ENCODE results near the gene LRRC63. TPM values are rescaled to one million over a fixed set of nuclear protein-coding genes. Genes with fewer than 3 reads are reported as not detected.

The LRRC63 gene
- total RNA-seq, 1 donor from 2014 or later: 0.42 TPM

GRCh38 chr13:46171217-46171616 lies 40.5 kb upstream of the LRRC63 start:
- no peaks in the 10 kb centered on the region for H3K36me3 ChIP-seq (ENCODE audit: control insufficient read depth, insufficient read depth, low read length)
- DNase-seq (ENCODE audit: low read depth): no peak
- no peak overlapping the region for H3K4me3 ChIP-seq (ENCODE audit: low read depth, low read length)
- TF ChIP-seq CTCF (IDR thresholded peaks at IDR 0.05; ENCODE audit: insufficient read depth, low read length, poor library complexity, severe bottlenecking): no peak
- H3K27me3 ChIP-seq (ENCODE audit: control insufficient read depth, insufficient read depth, low read length): no peaks in the 10 kb centered on the region

- no peak for TF ChIP-seq CTCF (IDR thresholded peaks at IDR 0.05; ENCODE audit: insufficient read depth, low read length, poor library complexity, severe bottlenecking)
- no peaks in the 10 kb centered on the region for H3K27me3 ChIP-seq (ENCODE audit: control insufficient read depth, insufficient read depth, low read length)
- DNase-seq (ENCODE audit: low read depth): no peak
Observed at GRCh38 chr13:46171739-46172138, 40.0 kb upstream of the LRRC63 start.

GRCh38 chr13:46172531-46172991 lies 39.2 kb upstream of the LRRC63 start:
- DNase-seq (ENCODE audit: low read depth): no peak
- H3K4me3 ChIP-seq (ENCODE audit: low read depth, low read length): no peak overlapping the region

More at GRCh38 chr13:46171739-46172138, 40.0 kb upstream of the LRRC63 start:
- Histone ChIP-seq H3K4me3 (ENCODE audit: low read depth, low read length) (no peak overlapping the region), H3K36me3 (ENCODE audit: control insufficient read depth, insufficient read depth, low read length) (no peaks in the 10 kb centered on the region)

GRCh38 chr13:46173656-46174055 lies 38.1 kb upstream of the LRRC63 start:
- no peak for DNase-seq (ENCODE audit: low read depth)
- H3K4me3 ChIP-seq (ENCODE audit: low read depth, low read length): no peak overlapping the region
- H3K27me3 ChIP-seq (ENCODE audit: control insufficient read depth, insufficient read depth, low read length): no peaks in the 10 kb centered on the region
- H3K36me3 ChIP-seq (ENCODE audit: control insufficient read depth, insufficient read depth, low read length): no peaks in the 10 kb centered on the region
- no peak for TF ChIP-seq CTCF (IDR thresholded peaks at IDR 0.05; ENCODE audit: insufficient read depth, low read length, poor library complexity, severe bottlenecking)

More at GRCh38 chr13:46172531-46172991, 39.2 kb upstream of the LRRC63 start:
- H3K27me3 ChIP-seq (ENCODE audit: control insufficient read depth, insufficient read depth, low read length): no peaks in the 10 kb centered on the region
- H3K36me3 ChIP-seq (ENCODE audit: control insufficient read depth, insufficient read depth, low read length): no peaks in the 10 kb centered on the region
- TF ChIP-seq CTCF (IDR thresholded peaks at IDR 0.05; ENCODE audit: insufficient read depth, low read length, poor library complexity, severe bottlenecking): no peak

GRCh38 chr13:46176756-46177155 lies 35.0 kb upstream of the LRRC63 start:
- Histone ChIP-seq H3K36me3 (ENCODE audit: control insufficient read depth, insufficient read depth, low read length) (no peaks in the 10 kb centered on the region), H3K4me3 (ENCODE audit: low read depth, low read length) (no peak overlapping the region), H3K27me3 (ENCODE audit: control insufficient read depth, insufficient read depth, low read length) (no peaks in the 10 kb centered on the region)
- no peak for DNase-seq (ENCODE audit: low read depth)
- TF ChIP-seq CTCF (IDR thresholded peaks at IDR 0.05; ENCODE audit: insufficient read depth, low read length, poor library complexity, severe bottlenecking): no peak

- Histone ChIP-seq H3K36me3 (ENCODE audit: control insufficient read depth, insufficient read depth, low read length) (no peaks in the 10 kb centered on the region), H3K4me3 (ENCODE audit: low read depth, low read length) (no peak overlapping the region), H3K27me3 (ENCODE audit: control insufficient read depth, insufficient read depth, low read length) (no peaks in the 10 kb centered on the region)
- no peak for DNase-seq (ENCODE audit: low read depth)
- TF ChIP-seq CTCF (IDR thresholded peaks at IDR 0.05; ENCODE audit: insufficient read depth, low read length, poor library complexity, severe bottlenecking): no peak
Observed at GRCh38 chr13:46178143-46178542, 33.6 kb upstream of the LRRC63 start.
